K562 (cell line): ENCODE results near the gene GAB1. TPM values are rescaled to one million over a fixed set of nuclear protein-coding genes. Genes with fewer than 3 reads are reported as not detected.

ENCODE experiments used
- ATAC-seq: fragments of 200-7000 bp; cut with Tn5 transposase; 3 replicates; pipeline ENCODE4 v1.9.1; 2020; ENCODE audit warnings: moderate library complexity
- BruUV-seq: library from RNA; stranded (reverse); fragments of 400-500 nt; replicated peaks from 2 replicates; lab custom pipeline; 2021; lab: Mats Ljungman, UMichigan
- CTCF ChIA-PET: fragments of 300-600 bp; formaldehyde crosslinking; extraction: SDS; loops from one replicate; lab custom pipeline; 2021; ENCODE audit warnings: low intra/inter-chr PET ratio; lab: Yijun Ruan, JAX
- POLR2A ChIA-PET: fragments of 300-600, 350-650 bp; sonication (Branson Sonifier 250); formaldehyde crosslinking; extraction: SDS; loops from one replicate; lab custom pipeline; 2021; ENCODE audit warnings: antibody characterized with exemption, inconsistent platforms; lab: Yijun Ruan, JAX
- DNase-seq, 4 experiments: peaks; one replicate each; pipeline versions ENCODE4 v3.0.0 to v3.0.0-alpha.2; 2011 to 2018; ENCODE audit warnings: low spot score in 3 of 4, mixed read lengths in 3 of 4; ENCODE audit errors: extremely low read depth in 1 of 4
- FAIRE-seq: peaks from 2 replicates; lab custom pipeline; 2011; peaks lifted over from hg19 to GRCh38; lab: Jason Lieb, UNC
- H2AFZ ChIP-seq: 2 replicates; pipeline ENCODE4 v1.6.0; 2011; ENCODE audit warnings: low read depth, low read length, control low read depth, inconsistent platforms
- H3K27ac ChIP-seq: fragments of 200-600 bp; 3 replicates; pipeline ENCODE4 v1.8.0; 2011; ENCODE audit warnings: low read depth, mild to moderate bottlenecking, control low read depth, inconsistent platforms, low read length, moderate library complexity, mixed read lengths; ENCODE audit errors: extremely low read depth
- H3K27me3 ChIP-seq, 2 experiments: fragments of 300-600 bp in 1 of 2; 2 replicates in 1 of 2; 3 replicates in 1 of 2; pipeline versions ENCODE4 v1.6.0 to v1.8.0; 2011; ENCODE audit warnings: inconsistent platforms in 2 of 2, low read length in 2 of 2, mild to moderate bottlenecking in 1 of 2, mixed read lengths in 1 of 2, moderate library complexity in 1 of 2; ENCODE audit not compliant: control insufficient read depth in 2 of 2, insufficient read depth in 2 of 2
- H3K36me3 ChIP-seq: fragments of 300-600 bp; 3 replicates; pipeline ENCODE4 v1.8.0; 2011; ENCODE audit warnings: mild to moderate bottlenecking, low read length, inconsistent platforms; ENCODE audit not compliant: control insufficient read depth, insufficient read depth
- H3K4me1 ChIP-seq, 2 experiments: fragments of 200-600 bp in 1 of 2; replicated peaks in 1 of 2; 2 replicates in 1 of 2; 3 replicates in 1 of 2; pipeline versions ENCODE4 v1.5.1 to v1.8.0; 2011; ENCODE audit warnings: inconsistent platforms in 2 of 2, low read length in 2 of 2, mild to moderate bottlenecking in 1 of 2, mixed read lengths in 1 of 2, moderate library complexity in 1 of 2; ENCODE audit not compliant: control insufficient read depth in 2 of 2, insufficient read depth in 2 of 2
- H3K4me2 ChIP-seq: 2 replicates; pipeline ENCODE4 v1.6.1; 2011; ENCODE audit warnings: low read length, control low read depth, inconsistent platforms, mixed read lengths; ENCODE audit not compliant: insufficient read depth
- H3K4me3 ChIP-seq: fragments of 200-600 bp; sonication (generic), shearing (Covaris generic); 2 replicates; pipeline ENCODE4 v1.5.1; 2016; ENCODE audit warnings: control low read depth, inconsistent platforms
- H3K79me2 ChIP-seq: fragments of 200-600 bp; 3 replicates; pipeline ENCODE4 v1.8.0; 2011; ENCODE audit warnings: low read length, inconsistent platforms; ENCODE audit not compliant: control insufficient read depth, insufficient read depth
- H3K9ac ChIP-seq, 2 experiments: 2 replicates each; pipeline versions ENCODE4 v1.6.0 to v1.6.1; 2011; ENCODE audit warnings: low read depth in 2 of 2, low read length in 2 of 2, control low read depth in 1 of 2, inconsistent platforms in 1 of 2, mild to moderate bottlenecking in 1 of 2, mixed read lengths in 1 of 2; ENCODE audit not compliant: insufficient read depth in 1 of 2
- H3K9me1 ChIP-seq: one replicate; pipeline ENCODE4 v1.6.0; 2011; ENCODE audit warnings: inconsistent platforms, mild to moderate bottlenecking, low read length, moderate library complexity; ENCODE audit not compliant: control insufficient read depth, insufficient read depth
- H3K9me3 ChIP-seq: replicated peaks from 2 replicates; pipeline ENCODE4 v1.5.1; 2011; ENCODE audit warnings: low read depth, low read length, inconsistent platforms; ENCODE audit not compliant: control insufficient read depth, insufficient read depth
- H4K20me1 ChIP-seq: replicated peaks from 2 replicates; pipeline ENCODE4 v1.6.1; 2011; ENCODE audit warnings: low read length, inconsistent platforms, mixed read lengths; ENCODE audit not compliant: control insufficient read depth, insufficient read depth
- CBX8 ChIP-seq: fragments of 200-600 bp; sonication (generic); IDR thresholded peaks from 2 replicates; pipeline ENCODE4 v1.6.1; 2012; ENCODE audit warnings: borderline replicate concordance, mixed run types, low read depth, mild to moderate bottlenecking, moderate library complexity, mixed read lengths, low read length, control low read depth, inconsistent platforms; ENCODE audit not compliant: poor library complexity, severe bottlenecking; ENCODE audit errors: extremely low read depth
- CEBPB ChIP-seq: fragments of 450-650 bp; IDR thresholded peaks from 2 replicates; pipeline ENCODE4 v1.6.1; 2016; ENCODE audit warnings: missing genetic modification characterization, missing compliant biosample characterization
- GATAD2A ChIP-seq: fragments of 450-650 bp; IDR thresholded peaks from 2 replicates; pipeline ENCODE4 v1.6.1; 2017
- NCOA4 ChIP-seq: fragments of 450-650 bp; IDR thresholded peaks from 2 replicates; pipeline ENCODE4 v1.6.1; 2018; ENCODE audit warnings: mild to moderate bottlenecking; ENCODE audit not compliant: partially characterized antibody
- NFRKB ChIP-seq: fragments of 450-650 bp; IDR thresholded peaks from 2 replicates; pipeline ENCODE4 v1.6.1; 2016; ENCODE audit warnings: low read depth
- PHF20 ChIP-seq: fragments of 450-650 bp; IDR thresholded peaks from 2 replicates; pipeline ENCODE4 v1.6.1; 2018; ENCODE audit not compliant: partially characterized antibody
- PRPF4 ChIP-seq: fragments of 200-400 bp; formaldehyde crosslinking; IDR thresholded peaks from one replicate; pipeline ENCODE4 v1.6.1; 2017; ENCODE audit warnings: low read length, low read depth, mild to moderate bottlenecking; ENCODE audit not compliant: insufficient read depth, poor library complexity, severe bottlenecking
- PTRF ChIP-seq: fragments of 450-650 bp; IDR thresholded peaks from 2 replicates; pipeline ENCODE4 v1.6.1; 2016; ENCODE audit warnings: mild to moderate bottlenecking, missing genetic modification characterization, missing compliant biosample characterization
- RBFOX2 ChIP-seq: fragments of 200-400 bp; formaldehyde crosslinking; IDR thresholded peaks from 2 replicates; pipeline ENCODE4 v1.6.1; 2017; ENCODE audit warnings: low read depth, mild to moderate bottlenecking, low read length, moderate library complexity
- XRCC4 ChIP-seq: IDR thresholded peaks from one replicate; pipeline ENCODE4 v1.6.1; 2011; ENCODE audit not compliant: insufficient read depth, insufficient read length; ENCODE audit errors: extremely low read depth
- ZC3H11A ChIP-seq: IDR thresholded peaks from 2 replicates; pipeline ENCODE4 v1.6.1; 2012; ENCODE audit warnings: low read depth, low read length, improper control_type of control experiment
- ZNF146 ChIP-seq: IDR thresholded peaks from one replicate; pipeline ENCODE4 v1.6.1; 2018; ENCODE audit warnings: missing compliant biosample characterization; ENCODE audit not compliant: unreplicated experiment
- ZNF212 ChIP-seq: fragments of 450-650 bp; formaldehyde crosslinking; IDR thresholded peaks from 2 replicates; pipeline ENCODE4 v1.4.0; 2020; ENCODE audit warnings: mild to moderate bottlenecking
- ZNF583 ChIP-seq: fragments of 250-450 bp; sonication (Bioruptor Pico); IDR thresholded peaks from 2 replicates; pipeline ENCODE4 v1.4.0; 2020
- WGBS: fragments of 100-300 bp; shearing (Covaris generic); methylation state at CpG from one replicate; pipeline ENCODE4 v1.1.6; 2016; ENCODE audit warnings: low coverage, mixed read lengths; ENCODE audit not compliant: insufficient coverage; ENCODE audit errors: missing lambda C conversion rate; 5-methylcytosine and 5-hydroxymethylcytosine counted together
- in situ Hi-C: fragments of 300-500 bp; cut with MboI; formaldehyde crosslinking; loops from 4 replicates; pipeline ENCODE4 v1.15.0; 2018; ENCODE audit warnings: inconsistent platforms, mixed read lengths
- intact Hi-C: fragments of 100-400 bp; cut with micrococcal nuclease; formaldehyde crosslinking; loops from 2 replicates; pipeline ENCODE4 v1.14.2; 2022
- polyA plus RNA-seq, 8 experiments: library from polyadenylated mRNA; depleted of rRNA in 4 of 8; stranded (reverse) in 5 of 8; unstranded in 3 of 8; fragments of >200 nt; fragmentation: Nextera tagmentation in 2 of 8; fragmentation: Illumina TruSeq in 1 of 8; extraction: Ambion mirVana in 2 of 8; extraction: Trizol in 1 of 8; gene quantifications; 2 replicates each; pipeline versions ENCODE4 v1.2.1 to v1.2.3, GENCODE V29; 2011 to 2014; ENCODE audit warnings: inconsistent platforms in 1 of 8, missing spikeins in 1 of 8
- total RNA-seq, 7 experiments: library from RNA; depleted of rRNA in 6 of 7; stranded (reverse); fragments of >200 nt in 6 of 7; fragmentation: Illumina TruSeq in 2 of 7; extraction: Trizol in 2 of 7; gene quantifications; 2 replicates each; pipeline versions ENCODE4 v1.2.1 to v1.2.3, GENCODE V29; 2011 to 2021; ENCODE audit warnings: low replicate concordance in 1 of 7
- TF ChIP-seq, protein P1 (sequence below): fragments of 250-450 bp; sonication (Bioruptor Pico); IDR thresholded peaks from 2 replicates; pipeline ENCODE4 v1.5.0; 2021; ENCODE audit warnings: mild to moderate bottlenecking, moderate library complexity
- TF ChIP-seq, protein P2 (sequence below): sonication (generic); formaldehyde crosslinking; IDR thresholded peaks from 2 replicates; pipeline ENCODE4 v1.4.0; 2020; ENCODE audit warnings: mild to moderate bottlenecking, missing genetic modification reagents
- TF ChIP-seq, protein P3 (sequence below): sonication (generic); formaldehyde crosslinking; IDR thresholded peaks from 2 replicates; pipeline ENCODE4 v1.8.1; 2023; ENCODE audit warnings: mild to moderate bottlenecking, missing genetic modification reagents

GAB1 gene
- total and polyA plus RNA-seq, 9 of the 15 experiments (the other 6 are each of a cell fraction or from before 2014, with no cell fraction given): 1.3 to 14.6 (median 7.5) TPM

DNA sequence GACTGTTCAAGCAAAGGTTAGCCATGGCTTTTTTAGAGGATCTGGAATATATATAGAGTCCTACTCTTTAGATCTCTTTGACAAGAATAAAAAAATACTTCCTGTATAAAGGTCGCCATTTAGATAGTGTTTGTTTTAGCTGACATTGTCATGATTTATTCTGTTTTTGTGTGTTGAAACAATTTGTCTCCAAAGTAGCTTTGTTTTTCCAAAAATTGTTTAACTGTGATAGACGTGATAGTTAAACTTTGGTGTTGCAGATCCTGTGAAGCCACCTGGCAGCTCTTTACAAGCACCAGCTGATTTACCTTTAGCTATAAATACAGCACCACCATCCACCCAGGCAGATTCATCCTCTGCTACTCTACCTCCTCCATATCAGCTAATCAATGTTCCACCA, 96.6 kb downstream of the GAB1 start:
- ChIA-PET CTCF (no interaction called here), POLR2A (no interaction called here)
- Histone ChIP-seq H3K27me3 (no peaks in the 10 kb centered on the region), H3K27ac (no peak overlapping the region), H3K4me2 (no peak overlapping the region), H2AFZ (no peak overlapping the region), H3K9me1 (no peaks in the 10 kb centered on the region), H3K36me3 (peaks cover 3% of the 10 kb centered on the region; the same call in 2 of the 3 replicates), H3K4me1 (no peaks in the 10 kb centered on the region), H3K9ac (no peak overlapping the region), H3K4me3 (no peak overlapping the region), H4K20me1 (no peaks in the 10 kb centered on the region), H3K9me3 (peaks cover 5% of the 10 kb centered on the region; the same call in 1 of the 2 replicates), H3K79me2 (no peaks in the 10 kb centered on the region)
- no peak for ATAC-seq
- WGBS: 64% methylated on average over 2 of the region's 2 CpGs
- TF ChIP-seq XRCC4: no peak
- TF ChIP-seq CBX8: no peak
- no peak for TF ChIP-seq NFRKB
- no peak for TF ChIP-seq PHF20
- TF ChIP-seq, protein P1, sequence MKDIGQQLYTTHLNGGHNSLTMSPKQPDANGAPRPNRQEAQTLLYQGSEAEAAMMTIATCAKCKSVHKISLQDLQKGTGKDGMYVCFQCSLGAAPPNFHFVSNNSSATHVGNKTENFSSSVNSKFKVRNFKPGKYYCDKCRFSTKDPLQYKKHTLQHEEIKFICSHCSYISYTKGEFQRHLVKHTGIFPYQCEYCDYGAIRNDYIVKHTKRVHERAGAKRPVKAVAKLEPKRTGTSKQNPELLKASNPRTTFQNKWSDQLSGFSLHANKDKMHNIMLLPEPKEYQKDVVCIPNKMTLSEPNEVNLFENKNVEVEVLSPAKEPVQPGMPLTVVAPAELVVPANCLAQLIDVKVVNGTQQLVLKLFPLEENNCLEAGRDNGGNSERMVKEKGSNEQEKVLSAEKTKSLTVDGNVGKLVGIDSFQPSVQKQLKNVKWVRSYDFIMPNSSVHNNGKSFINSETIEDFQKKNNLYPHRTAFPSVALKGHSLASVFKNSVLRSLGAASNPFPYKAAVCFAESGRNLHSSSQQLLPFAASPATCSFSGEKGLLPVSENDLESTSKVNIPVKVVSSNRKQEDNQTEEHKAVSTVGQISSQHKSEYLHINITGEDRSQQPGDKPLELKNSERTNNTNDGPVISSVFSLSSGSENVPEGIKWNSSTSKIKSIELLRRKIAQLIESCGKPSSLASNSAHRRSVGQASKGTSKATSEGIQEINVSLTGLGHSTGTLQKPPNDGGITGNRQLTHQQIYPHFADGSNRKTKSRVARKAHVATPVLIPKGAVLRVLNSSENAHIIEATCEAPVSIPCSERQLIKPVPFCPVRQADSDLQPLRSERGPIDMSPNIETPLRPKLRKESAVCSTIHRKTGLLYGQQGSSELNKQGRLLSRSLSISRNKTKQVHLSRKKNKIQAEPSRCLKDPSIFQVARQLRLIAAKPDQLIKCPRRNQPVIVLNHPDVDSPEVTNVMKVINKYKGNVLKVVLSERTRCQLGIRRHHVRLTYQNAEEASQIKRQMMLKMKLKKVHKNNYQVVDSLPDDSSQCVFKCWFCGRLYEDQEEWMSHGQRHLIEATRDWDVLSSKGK: no peak
- no peak for TF ChIP-seq GATAD2A
- no peak for TF ChIP-seq RBFOX2
- no peak for TF ChIP-seq ZNF583 (CRISPR knock-in tag)
- no peak for TF ChIP-seq ZNF212 (CRISPR knock-in tag)
- no peak for TF ChIP-seq ZNF146
- TF ChIP-seq CEBPB (tag): no peak
- TF ChIP-seq, protein P2, sequence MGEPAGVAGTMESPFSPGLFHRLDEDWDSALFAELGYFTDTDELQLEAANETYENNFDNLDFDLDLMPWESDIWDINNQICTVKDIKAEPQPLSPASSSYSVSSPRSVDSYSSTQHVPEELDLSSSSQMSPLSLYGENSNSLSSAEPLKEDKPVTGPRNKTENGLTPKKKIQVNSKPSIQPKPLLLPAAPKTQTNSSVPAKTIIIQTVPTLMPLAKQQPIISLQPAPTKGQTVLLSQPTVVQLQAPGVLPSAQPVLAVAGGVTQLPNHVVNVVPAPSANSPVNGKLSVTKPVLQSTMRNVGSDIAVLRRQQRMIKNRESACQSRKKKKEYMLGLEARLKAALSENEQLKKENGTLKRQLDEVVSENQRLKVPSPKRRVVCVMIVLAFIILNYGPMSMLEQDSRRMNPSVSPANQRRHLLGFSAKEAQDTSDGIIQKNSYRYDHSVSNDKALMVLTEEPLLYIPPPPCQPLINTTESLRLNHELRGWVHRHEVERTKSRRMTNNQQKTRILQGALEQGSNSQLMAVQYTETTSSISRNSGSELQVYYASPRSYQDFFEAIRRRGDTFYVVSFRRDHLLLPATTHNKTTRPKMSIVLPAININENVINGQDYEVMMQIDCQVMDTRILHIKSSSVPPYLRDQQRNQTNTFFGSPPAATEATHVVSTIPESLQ (CRISPR knock-in tag): no peak
- TF ChIP-seq, protein P3, sequence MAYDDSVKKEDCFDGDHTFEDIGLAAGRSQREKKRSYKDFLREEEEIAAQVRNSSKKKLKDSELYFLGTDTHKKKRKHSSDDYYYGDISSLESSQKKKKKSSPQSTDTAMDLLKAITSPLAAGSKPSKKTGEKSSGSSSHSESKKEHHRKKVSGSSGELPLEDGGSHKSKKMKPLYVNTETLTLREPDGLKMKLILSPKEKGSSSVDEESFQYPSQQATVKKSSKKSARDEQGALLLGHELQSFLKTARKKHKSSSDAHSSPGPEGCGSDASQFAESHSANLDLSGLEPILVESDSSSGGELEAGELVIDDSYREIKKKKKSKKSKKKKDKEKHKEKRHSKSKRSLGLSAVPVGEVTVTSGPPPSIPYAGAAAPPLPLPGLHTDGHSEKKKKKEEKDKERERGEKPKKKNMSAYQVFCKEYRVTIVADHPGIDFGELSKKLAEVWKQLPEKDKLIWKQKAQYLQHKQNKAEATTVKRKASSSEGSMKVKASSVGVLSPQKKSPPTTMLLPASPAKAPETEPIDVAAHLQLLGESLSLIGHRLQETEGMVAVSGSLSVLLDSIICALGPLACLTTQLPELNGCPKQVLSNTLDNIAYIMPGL (CRISPR knock-in tag): no peak
- TF ChIP-seq PRPF4: no peak
- TF ChIP-seq PTRF (tag): no peak
- no peak for TF ChIP-seq NCOA4
- TF ChIP-seq ZC3H11A: no peak
- BruUV-seq: no TSS peak
- DNase-seq: no peak
- in situ Hi-C loops (no loop called here), intact Hi-C loops (no loop called here)
- no peak for FAIRE-seq
